Neural cell (in vitro differentiated cells): ENCODE measurements around the gene APBB2. TPM values are rescaled to one million over a fixed set of nuclear protein-coding genes. Genes with fewer than 3 reads are reported as not detected.

Source experiments
- H2AFZ ChIP-seq: fragments of 200-600, 300-800 bp; sonication (generic), shearing (Covaris generic); 2 replicates; pipeline ENCODE4 v1.6.0; 2014; ENCODE audit warnings: low read depth, mild to moderate bottlenecking, antibody characterized with exemption, low read length, moderate library complexity
- H3F3A ChIP-seq: fragments of 200-600 bp; shearing (Covaris generic); 2 replicates; pipeline ENCODE4 v1.6.1; 2016; ENCODE audit warnings: mild to moderate bottlenecking, moderate library complexity, mixed read lengths, antibody characterized with exemption, low read length; ENCODE audit not compliant: insufficient read depth, poor library complexity, severe bottlenecking
- H3K27ac ChIP-seq: fragments of 200-600, 300-800 bp; sonication (generic), shearing (Covaris generic); 2 replicates; pipeline ENCODE4 v1.5.1; 2014; ENCODE audit warnings: mild to moderate bottlenecking, low read length, moderate library complexity
- H3K27me3 ChIP-seq: fragments of 300-800, 200-600 bp; sonication (generic), shearing (Covaris generic); 2 replicates; pipeline ENCODE4 v1.6.0; 2014; ENCODE audit warnings: mild to moderate bottlenecking, low read depth, low read length, moderate library complexity; ENCODE audit not compliant: insufficient read depth
- H3K36me3 ChIP-seq: fragments of 300-800, 200-600 bp; sonication (generic), shearing (Covaris generic); 2 replicates; pipeline ENCODE4 v1.5.1; 2014; ENCODE audit warnings: mild to moderate bottlenecking, antibody characterized with exemption, low read length, moderate library complexity; ENCODE audit not compliant: insufficient read depth
- H3K4me2 ChIP-seq: fragments of 300-800, 200-600 bp; sonication (generic), shearing (Covaris generic); 2 replicates; pipeline ENCODE4 v1.6.0; 2014; ENCODE audit warnings: mild to moderate bottlenecking, low read length
- H3K4me3 ChIP-seq: fragments of 300-800, 200-600 bp; sonication (generic), shearing (Covaris generic); 2 replicates; pipeline ENCODE4 v1.5.1; 2014; ENCODE audit warnings: mild to moderate bottlenecking, low read length, moderate library complexity
- H3K79me2 ChIP-seq: fragments of 200-600 bp; shearing (Covaris generic); replicated peaks from 2 replicates; pipeline ENCODE4 v1.6.0; 2014; ENCODE audit warnings: mild to moderate bottlenecking, low read length, moderate library complexity; ENCODE audit not compliant: insufficient read depth
- H3K9ac ChIP-seq: fragments of 300-800, 200-600 bp; sonication (generic), shearing (Covaris generic); 2 replicates; pipeline ENCODE4 v1.6.1; 2016; ENCODE audit warnings: mild to moderate bottlenecking, low read length, mixed read lengths
- H3K9me2 ChIP-seq: fragments of 200-600 bp; shearing (Covaris generic); 2 replicates; pipeline ENCODE4 v1.6.1; 2016; ENCODE audit warnings: mild to moderate bottlenecking, low read length, mixed read lengths; ENCODE audit not compliant: insufficient read depth
- H3K9me3 ChIP-seq: fragments of 200-600, 300-800 bp; sonication (generic), shearing (Covaris generic); 2 replicates; pipeline ENCODE4 v1.6.1; 2016; ENCODE audit warnings: mild to moderate bottlenecking, mixed run types, low read length, moderate library complexity, mixed read lengths
- H4K20me1 ChIP-seq: fragments of 200-600 bp; shearing (Covaris generic); 2 replicates; pipeline ENCODE4 v1.6.1; 2016; ENCODE audit warnings: mild to moderate bottlenecking, mixed run types; ENCODE audit not compliant: insufficient read depth
- EP300 ChIP-seq: fragments of 450-650 bp; conservative IDR thresholded peaks from 2 replicates; pipeline ENCODE4 v1.6.1; 2014; ENCODE audit warnings: antibody characterized with exemption, mild to moderate bottlenecking, moderate library complexity; ENCODE audit not compliant: poor library complexity, severe bottlenecking
- EZH2 ChIP-seq: fragments of 200-600, 300-800 bp; shearing (Covaris generic), sonication (generic); IDR thresholded peaks from 2 replicates; pipeline ENCODE4 v1.6.1; 2014; ENCODE audit warnings: antibody characterized with exemption, low read length, borderline replicate concordance, mild to moderate bottlenecking; ENCODE audit not compliant: insufficient read depth, poor library complexity, severe bottlenecking
- MXI1 ChIP-seq: fragments of 450-650 bp; conservative IDR thresholded peaks from 2 replicates; pipeline ENCODE4 v1.6.1; 2014; ENCODE audit warnings: antibody characterized with exemption, mild to moderate bottlenecking; ENCODE audit not compliant: poor library complexity, severe bottlenecking
- POLR2AphosphoS5 ChIP-seq: IDR thresholded peaks from 2 replicates; pipeline ENCODE4 v1.6.1; 2012
- RAD21 ChIP-seq: fragments of 450-650 bp; conservative IDR thresholded peaks from 2 replicates; pipeline ENCODE4 v1.6.1; 2014; ENCODE audit warnings: antibody characterized with exemption, mild to moderate bottlenecking, moderate library complexity
- SMC3 ChIP-seq: fragments of 450-650 bp; conservative IDR thresholded peaks from 2 replicates; pipeline ENCODE4 v1.6.1; 2014; ENCODE audit warnings: antibody characterized with exemption, mild to moderate bottlenecking, moderate library complexity; ENCODE audit not compliant: poor library complexity
- TAF1 ChIP-seq: IDR thresholded peaks from 2 replicates; pipeline ENCODE4 v1.6.1; 2012; ENCODE audit warnings: low read depth
- polyA plus RNA-seq: library from polyadenylated mRNA; depleted of rRNA; stranded (reverse); fragments of >200 nt; gene quantifications from 2 replicates; pipeline ENCODE4 v1.2.3, GENCODE V29; 2014
- TF ChIP-seq, protein P1 (sequence below): fragments of 450-650 bp; IDR thresholded peaks from 2 replicates; pipeline ENCODE4 v1.5.1; 2014; ENCODE audit warnings: antibody characterized with exemption, mild to moderate bottlenecking, moderate library complexity; ENCODE audit not compliant: poor library complexity, severe bottlenecking

APBB2 gene
- polyA plus RNA-seq, 1 donor from 2014 or later = 41.9 TPM

DNA sequence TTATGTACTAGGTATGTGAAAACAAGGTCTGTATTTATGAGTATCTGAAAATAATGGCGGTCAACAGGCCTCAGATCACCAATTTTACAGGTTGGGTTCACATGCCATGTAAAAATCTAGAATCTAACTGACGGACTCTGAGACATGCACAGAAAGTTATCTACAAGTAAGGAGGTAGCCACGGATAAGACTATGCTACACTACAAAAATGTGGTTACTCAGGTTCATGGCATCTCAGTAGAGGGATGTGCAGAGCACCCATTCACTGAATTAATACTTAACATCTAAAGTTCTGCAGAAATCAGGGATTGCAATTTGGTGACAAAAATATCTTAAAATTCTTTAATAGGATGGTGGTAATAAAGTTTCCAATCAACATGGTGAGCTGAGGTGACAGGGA, 155.9 kb downstream of the APBB2 start:
- Histone ChIP-seq H3K4me3 (no peak overlapping the region), H3K9ac (no peak overlapping the region), H4K20me1 (no peaks in the 10 kb centered on the region), H3K36me3 (no peaks in the 10 kb centered on the region), H3K27me3 (no peaks in the 10 kb centered on the region), H2AFZ (no peak overlapping the region), H3K79me2 (no peaks in the 10 kb centered on the region), H3K9me2 (no peaks in the 10 kb centered on the region), H3K27ac (no peak overlapping the region), H3F3A (no peaks in the 10 kb centered on the region), H3K9me3 (no peaks in the 10 kb centered on the region), H3K4me2 (no peak overlapping the region)
- TF ChIP-seq SMC3 = no peak
- TF ChIP-seq, protein P1, sequence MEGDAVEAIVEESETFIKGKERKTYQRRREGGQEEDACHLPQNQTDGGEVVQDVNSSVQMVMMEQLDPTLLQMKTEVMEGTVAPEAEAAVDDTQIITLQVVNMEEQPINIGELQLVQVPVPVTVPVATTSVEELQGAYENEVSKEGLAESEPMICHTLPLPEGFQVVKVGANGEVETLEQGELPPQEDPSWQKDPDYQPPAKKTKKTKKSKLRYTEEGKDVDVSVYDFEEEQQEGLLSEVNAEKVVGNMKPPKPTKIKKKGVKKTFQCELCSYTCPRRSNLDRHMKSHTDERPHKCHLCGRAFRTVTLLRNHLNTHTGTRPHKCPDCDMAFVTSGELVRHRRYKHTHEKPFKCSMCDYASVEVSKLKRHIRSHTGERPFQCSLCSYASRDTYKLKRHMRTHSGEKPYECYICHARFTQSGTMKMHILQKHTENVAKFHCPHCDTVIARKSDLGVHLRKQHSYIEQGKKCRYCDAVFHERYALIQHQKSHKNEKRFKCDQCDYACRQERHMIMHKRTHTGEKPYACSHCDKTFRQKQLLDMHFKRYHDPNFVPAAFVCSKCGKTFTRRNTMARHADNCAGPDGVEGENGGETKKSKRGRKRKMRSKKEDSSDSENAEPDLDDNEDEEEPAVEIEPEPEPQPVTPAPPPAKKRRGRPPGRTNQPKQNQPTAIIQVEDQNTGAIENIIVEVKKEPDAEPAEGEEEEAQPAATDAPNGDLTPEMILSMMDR = no peak
- no peak for TF ChIP-seq EZH2

DNA sequence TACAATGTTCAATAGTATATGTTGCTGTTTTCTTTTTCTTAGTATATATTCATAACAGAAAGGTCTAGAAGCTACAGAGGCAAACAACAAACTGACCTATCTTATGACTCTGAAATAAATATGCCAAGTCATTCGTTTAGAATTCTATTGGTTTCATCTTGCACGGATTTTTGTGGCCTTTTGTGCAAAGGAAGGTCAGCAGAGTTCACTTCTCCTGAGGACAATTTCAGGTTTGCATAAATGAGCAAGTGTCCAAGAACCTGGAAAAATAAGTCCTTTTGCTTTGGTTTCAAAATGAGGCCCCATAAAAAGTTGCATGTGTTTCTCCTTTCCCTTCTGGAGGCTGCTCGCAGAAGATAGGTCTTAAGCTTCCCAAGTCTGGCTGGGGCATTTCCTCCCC, 156.9 kb downstream of the APBB2 start:
- Histone ChIP-seq H3K4me3 (no peak overlapping the region), H3K9me2 (no peaks in the 10 kb centered on the region), H3K79me2 (no peaks in the 10 kb centered on the region), H3K4me2 (no peak overlapping the region), H2AFZ (no peak overlapping the region), H3K9me3 (no peaks in the 10 kb centered on the region), H4K20me1 (no peaks in the 10 kb centered on the region), H3K27ac (no peak overlapping the region), H3K27me3 (no peaks in the 10 kb centered on the region), H3K9ac (no peak overlapping the region), H3K36me3 (no peaks in the 10 kb centered on the region), H3F3A (no peaks in the 10 kb centered on the region)
- TF ChIP-seq EZH2 (no peak), TAF1 (no peak)
- TF ChIP-seq, protein P1 = no peak

DNA sequence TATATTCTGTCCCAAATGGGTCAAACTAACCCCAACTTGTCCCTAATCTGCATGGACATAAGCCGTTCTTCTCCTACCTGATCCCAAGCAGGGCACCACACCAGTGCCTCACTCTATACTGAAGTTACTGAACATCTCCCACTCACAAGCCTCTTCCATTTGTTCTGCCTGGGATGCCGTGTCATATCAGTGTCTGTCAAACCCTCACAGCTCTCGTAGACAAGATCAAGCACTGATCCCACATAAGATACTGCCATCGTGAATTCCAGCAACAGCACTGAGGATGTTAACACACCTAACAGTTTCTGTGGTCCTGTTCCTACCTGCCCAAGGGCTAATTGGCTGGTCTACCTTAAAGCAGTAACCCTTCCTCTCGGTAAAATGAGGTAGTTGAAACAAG, 162.1 kb downstream of the APBB2 start:
- Histone ChIP-seq H3K27me3 (no peaks in the 10 kb centered on the region), H3K9ac (no peak overlapping the region), H3K27ac (no peak overlapping the region), H3K79me2 (no peaks in the 10 kb centered on the region), H3K9me3 (no peaks in the 10 kb centered on the region), H3K4me2 (no peak overlapping the region), H3K9me2 (no peaks in the 10 kb centered on the region), H2AFZ (no peak overlapping the region), H4K20me1 (no peaks in the 10 kb centered on the region), H3K36me3 (no peaks in the 10 kb centered on the region), H3F3A (no peaks in the 10 kb centered on the region), H3K4me3 (no peak overlapping the region)
- TF ChIP-seq EP300 = no peak
- TF ChIP-seq MXI1 = no peak
- no peak for TF ChIP-seq RAD21
- TF ChIP-seq TAF1 = no peak
- no peak for TF ChIP-seq SMC3
- TF ChIP-seq POLR2AphosphoS5 = no peak
- TF ChIP-seq, protein P1 = no peak
